Stimulated activated CD4-positive, alpha-beta T cell treated with anti-CD3 and anti-CD28 coated beads, TNF-alpha, amount 100 ng/mL, for 48 hours (primary cell): ENCODE results near the gene S100A11.
"Not testable (repeated sequence)": the region's sequence is repeated elsewhere in the genome, so short reads cannot be mapped to it uniquely, and the experiment has no call there.

ENCODE experiments used
- DNase-seq, 3 donors: peaks; one replicate each; pipeline ENCODE4 v3.0.0-alpha.2; 2020; ENCODE audit warnings: low read depth in 3 of 3

The S100A11 gene

GRCh38 chr1:152036267-152037216, at the start of gene S100A11:
Gene S100A11 (minus strand): TSS chr1:152037004. CDS start chr1:152036915, 89 bp downstream.
- peak; percentile 71 to 91 (median 71) for DNase-seq

- DNase-seq: no peak
Measured at GRCh38 chr1:152084853-152085252, 48.0 kb upstream of the S100A11 start.

DNA sequence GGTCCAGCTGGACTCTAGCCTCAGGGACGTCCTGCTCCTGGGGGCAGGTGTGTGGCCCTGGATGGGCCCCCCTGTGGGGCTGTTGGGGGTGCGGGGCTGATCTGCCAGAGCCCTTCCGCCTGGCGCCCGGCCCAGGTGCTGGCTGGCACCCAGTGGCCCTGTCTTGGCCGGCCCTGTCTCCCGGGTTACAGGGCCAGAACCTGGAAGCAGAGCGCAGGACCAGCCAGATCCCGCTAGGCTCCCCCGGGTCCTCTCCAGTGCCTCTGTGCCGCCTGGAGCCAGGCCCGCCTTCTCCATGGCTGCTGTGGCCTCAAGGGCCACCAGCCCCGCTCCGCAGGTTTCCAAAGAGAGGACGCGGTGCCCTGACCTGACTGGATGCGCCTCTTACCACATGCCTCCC, 44.2 kb upstream of the S100A11 start:
- not testable (repeated sequence) for DNase-seq

- not testable (repeated sequence) for DNase-seq
Measured at GRCh38 chr1:152080494-152080893, 43.7 kb upstream of the S100A11 start.

DNA sequence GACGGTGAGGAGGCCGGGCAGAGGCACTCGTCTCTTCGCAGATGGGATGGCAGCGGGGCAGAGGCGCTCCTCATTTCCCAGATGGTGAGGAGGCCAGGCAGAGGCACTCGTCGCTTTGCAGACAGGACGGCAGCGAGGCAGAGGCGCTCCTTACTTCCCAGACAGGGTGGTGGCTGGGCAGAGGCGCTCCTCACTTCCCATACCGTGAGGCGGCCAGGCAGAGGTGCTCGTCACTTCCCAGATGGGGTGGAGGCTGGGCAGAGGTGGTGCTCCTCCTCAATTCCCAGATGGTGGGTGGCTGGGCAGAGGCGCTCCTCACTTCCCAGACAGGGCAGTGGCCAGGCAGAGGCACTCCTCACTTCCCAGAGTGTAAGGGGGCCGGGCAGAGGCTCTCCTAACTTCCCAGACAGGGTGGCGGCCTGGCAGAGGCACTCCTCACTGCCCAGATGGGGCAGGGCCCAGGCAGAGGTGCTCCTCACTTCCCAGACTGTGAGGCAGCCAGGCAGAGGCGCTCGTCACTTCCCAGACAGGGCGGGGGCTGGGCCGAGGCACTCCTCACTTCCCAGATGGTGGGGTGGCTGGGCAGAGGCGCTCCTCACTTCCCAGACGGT, 42.1 kb upstream of the S100A11 start:
- no peak for DNase-seq

- no peak for DNase-seq
Measured at GRCh38 chr1:152072311-152072710, 35.5 kb upstream of the S100A11 start.

DNA sequence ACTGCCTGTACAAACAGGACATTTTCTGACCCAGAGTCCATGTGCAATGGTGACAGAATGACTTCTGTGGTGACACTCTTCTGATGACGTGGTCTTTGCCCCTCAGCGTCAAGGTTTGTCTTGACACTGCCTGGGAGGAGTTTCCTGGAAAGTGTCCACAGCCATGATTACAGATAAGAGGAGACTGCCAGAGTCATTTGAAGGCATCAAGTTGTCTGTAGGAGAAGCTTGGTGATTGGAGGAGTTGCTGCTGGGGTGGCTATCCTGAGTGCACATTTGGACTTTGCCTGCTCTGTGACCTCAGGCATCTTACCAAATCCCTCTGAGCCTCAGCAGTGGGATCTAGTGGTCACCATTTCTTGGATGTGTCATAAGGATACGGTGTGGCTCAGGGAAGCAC, 34.3 kb upstream of the S100A11 start:
- no peak for DNase-seq

GRCh38 chr1:152067929-152068328, 31.1 kb upstream of the S100A11 start:
- DNase-seq: no peak

GRCh38 chr1:152067150-152067549, 30.3 kb upstream of the S100A11 start:
- no peak for DNase-seq

- DNase-seq: no peak
Measured at GRCh38 chr1:152061952-152062351, 25.1 kb upstream of the S100A11 start.

DNA sequence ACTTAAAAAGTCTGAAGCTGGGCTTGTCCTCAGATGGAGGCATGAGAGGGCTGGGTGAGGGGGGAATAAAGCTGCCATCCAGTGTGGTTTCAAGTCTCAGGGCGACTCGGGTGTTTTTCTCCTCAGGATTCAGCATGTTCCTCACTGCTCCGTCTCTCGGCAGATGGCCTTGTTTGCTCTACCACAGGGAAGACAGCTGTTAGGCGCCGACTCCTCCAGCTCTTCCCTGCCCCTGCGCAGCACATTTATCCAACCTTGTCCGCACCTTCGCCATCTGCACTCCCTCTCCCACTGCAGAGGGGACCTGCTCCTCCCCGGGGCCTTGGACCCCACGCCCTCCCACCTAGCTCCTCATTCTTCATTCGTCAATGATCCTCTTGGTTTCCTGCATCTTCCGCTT, 16.6 kb upstream of the S100A11 start:
- no peak for DNase-seq

DNA sequence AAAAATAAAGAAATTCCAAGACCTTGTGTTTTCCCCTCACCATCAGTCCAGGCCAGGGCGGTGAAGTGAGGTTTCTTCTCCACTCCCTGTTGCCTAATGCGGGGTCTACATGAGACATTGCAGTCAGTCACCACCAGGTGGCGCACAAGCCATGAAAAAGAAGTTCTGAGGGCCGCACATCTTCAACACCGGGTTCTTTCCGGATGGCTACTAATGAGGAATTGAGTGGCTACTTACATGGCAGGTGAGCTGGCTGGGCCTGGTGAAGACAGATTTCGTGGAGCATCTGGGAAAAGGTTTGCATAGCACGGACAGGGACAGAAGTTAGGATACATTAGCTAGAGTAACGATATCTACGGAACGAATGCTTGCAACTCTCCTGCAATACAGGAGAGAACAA, 15.8 kb upstream of the S100A11 start:
- DNase-seq: peak; percentile 56 to 82 (median 75)

GRCh38 chr1:152050886-152051675, 14.3 kb upstream of the S100A11 start:
- DNase-seq: no peak

DNA sequence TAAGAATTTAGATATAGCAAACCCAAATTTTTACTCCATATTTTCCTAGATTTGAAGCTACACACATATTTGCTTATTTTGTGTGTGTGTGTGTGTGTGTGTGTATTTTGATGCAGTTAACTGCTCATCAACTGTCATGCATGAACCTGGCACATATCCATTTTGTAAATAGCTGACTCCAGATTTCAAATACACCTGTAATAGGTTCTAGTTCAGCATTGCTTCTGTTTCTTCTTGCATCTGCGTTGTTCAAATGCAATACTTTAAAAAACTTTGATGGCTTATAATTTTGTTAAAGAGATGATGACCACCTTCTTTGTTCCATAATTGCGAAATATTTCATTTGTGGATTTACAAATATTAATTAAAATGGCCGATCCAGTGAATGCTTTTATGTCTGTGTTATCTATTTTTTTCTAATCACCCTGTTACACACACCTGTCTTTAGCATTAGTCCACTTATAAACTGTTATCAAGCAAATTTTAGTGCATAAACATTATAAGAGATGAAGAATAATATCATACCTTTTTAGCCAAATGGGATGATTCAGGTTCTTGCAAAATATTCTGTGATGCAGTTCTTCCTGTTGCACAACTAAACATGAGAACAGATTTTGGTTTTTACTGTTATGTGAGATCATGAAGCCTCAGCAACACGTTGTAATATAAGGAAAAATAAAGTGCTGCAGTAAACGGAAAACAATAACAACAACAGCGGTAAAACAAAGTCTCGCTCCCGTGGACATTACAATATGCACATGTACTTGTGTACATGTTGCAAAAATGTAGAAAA, 12.7 kb upstream of the S100A11 start:
- no peak for DNase-seq

DNA sequence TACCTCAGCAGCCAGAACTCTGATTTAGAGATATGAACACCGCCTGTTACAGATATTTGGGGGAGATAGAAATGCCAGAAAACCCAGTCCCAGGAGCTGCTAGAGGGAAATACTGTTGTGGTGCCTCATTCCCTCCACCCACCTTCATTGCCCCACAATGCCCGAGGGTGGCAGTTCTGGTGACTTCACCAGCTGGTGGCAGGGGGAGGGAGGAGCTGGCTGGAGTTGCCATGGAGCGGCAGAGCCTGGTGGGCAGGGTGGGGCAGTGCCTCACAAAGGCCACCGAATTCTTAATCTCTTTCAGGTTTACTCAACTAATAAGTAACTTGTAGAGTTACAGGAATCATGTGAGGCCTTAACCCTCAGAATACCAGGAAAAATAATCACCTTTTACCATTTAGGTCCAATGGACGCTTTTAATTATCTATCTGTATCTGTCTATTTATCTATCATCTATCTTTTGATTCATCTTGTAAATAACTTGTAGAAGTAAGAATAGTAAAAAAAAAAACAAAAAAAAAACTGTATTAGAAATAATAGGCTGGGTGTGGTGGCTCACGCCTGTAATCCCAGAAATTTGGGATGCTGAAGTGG, 11.7 kb upstream of the S100A11 start:
- peak in 2 of 3 donors; percentile 28 to 54 for DNase-seq

DNA sequence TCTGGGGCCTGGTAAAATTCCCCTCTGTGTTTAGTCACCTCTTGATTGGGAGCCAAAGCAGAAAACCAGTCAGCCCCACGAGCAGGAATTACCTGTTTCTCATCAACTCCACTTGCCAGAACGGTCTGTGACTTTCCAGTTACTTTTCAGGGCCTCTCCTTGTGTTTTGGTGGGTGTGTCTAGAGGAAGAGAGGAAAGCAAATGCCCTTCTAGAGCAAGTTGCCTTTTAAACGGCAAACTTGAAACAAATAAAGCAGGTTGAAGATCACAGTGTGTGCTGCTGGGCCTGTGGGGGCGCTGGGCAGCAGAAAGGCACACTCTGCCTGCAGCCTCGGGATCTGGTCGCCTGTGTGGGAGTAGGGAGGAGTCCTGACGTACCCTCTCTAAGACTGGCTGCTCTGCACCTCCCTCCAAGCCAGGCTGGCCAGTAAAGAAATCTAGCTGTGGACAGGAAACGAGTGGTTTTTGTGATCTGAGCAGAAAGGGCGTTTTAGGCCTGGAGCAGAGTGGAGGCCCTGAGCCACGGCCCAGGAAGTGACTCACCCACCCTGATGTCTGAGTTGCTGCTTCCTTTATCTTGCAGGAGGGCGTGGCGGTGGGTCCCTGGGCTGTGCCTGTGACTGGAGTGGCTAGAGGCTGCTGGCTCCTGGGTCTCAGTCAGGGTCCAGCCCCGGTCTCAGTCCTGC, 11.1 kb upstream of the S100A11 start:
- DNase-seq: peak; percentile 70 to 84 (median 84)

GRCh38 chr1:152047413-152047729, 10.6 kb upstream of the S100A11 start:
- DNase-seq: no peak

GRCh38 chr1:152044386-152044785, 7.6 kb upstream of the S100A11 start:
- no peak for DNase-seq

- DNase-seq: no peak
Measured at GRCh38 chr1:152043870-152044269, 7.1 kb upstream of the S100A11 start.

DNA sequence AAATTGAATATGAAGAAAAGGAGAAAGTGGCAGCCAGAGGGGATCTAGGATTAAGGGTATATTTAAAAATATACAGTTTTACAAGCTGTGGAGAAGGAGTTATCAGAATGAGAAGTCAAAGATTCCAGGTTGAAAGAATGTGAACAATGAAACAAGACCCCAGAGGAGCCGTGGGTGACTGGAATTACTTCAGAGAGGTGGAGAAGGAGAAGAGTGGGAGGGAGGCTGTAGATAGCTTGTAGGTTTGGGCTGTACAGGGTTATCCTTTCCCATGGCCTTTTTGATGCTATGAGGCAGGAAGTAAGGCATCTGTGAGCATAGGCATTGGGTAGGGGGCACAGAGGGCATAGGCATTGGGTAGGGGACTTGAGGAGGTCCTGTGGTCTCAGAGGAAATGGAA, 5.2 kb upstream of the S100A11 start:
- no peak for DNase-seq

- DNase-seq: no peak
Measured at GRCh38 chr1:152039886-152040285, 3.1 kb upstream of the S100A11 start.
